Lower lobe of right lung (tissue), 2 donors: Measurements from ENCODE around the gene USP40. TPM values are rescaled to one million over a fixed set of nuclear protein-coding genes. Genes with fewer than 3 reads are reported as not detected.

Experiments used
- ATAC-seq, 2 donors: fragments of 200-7000 bp; cut with Tn5 transposase; one replicate each; pipeline ENCODE4 v1.9.1; 2020 to 2022; ENCODE audit warnings: mild to moderate bottlenecking in 2 of 2, moderate library complexity in 2 of 2
- DNase-seq: peaks from one replicate; pipeline ENCODE4 v3.0.0-alpha.2; 2020
- H3K27ac ChIP-seq: fragments of 200-600 bp; one replicate; pipeline ENCODE4 v1.8.0; 2022
- H3K27me3 ChIP-seq: fragments of 200-600 bp; one replicate; pipeline ENCODE4 v1.8.0; 2022; ENCODE audit warnings: low read depth
- H3K36me3 ChIP-seq: fragments of 200-600 bp; one replicate; pipeline ENCODE4 v1.8.0; 2022; ENCODE audit warnings: mild to moderate bottlenecking
- H3K4me1 ChIP-seq: fragments of 200-600 bp; one replicate; pipeline ENCODE4 v1.8.0; 2022
- H3K4me3 ChIP-seq: fragments of 200-600 bp; one replicate; pipeline ENCODE4 v1.8.0; 2022; ENCODE audit warnings: mild to moderate bottlenecking
- H3K9me3 ChIP-seq: fragments of 200-600 bp; one replicate; pipeline ENCODE4 v1.8.0; 2022
- intact Hi-C: fragments of 100-400 bp; cut with DNase I; formaldehyde crosslinking; loops from one replicate; pipeline ENCODE4 v1.11.0; 2022
- total RNA-seq: library from RNA; stranded (reverse); fragmentation: NEBNext Ultra II Directional; extraction: Animal tissue kit (Norgen Biotek cat#: 25700); gene quantifications from one replicate; pipeline ENCODE4 v1.2.1, GENCODE V29; 2021
- TF ChIP-seq, protein P1 (sequence below): fragments of 200-600 bp; IDR thresholded peaks from one replicate; pipeline ENCODE4 v1.8.0; 2022; ENCODE audit warnings: antibody characterized with exemption, mild to moderate bottlenecking
- donor health status: DM: no; HTN: yes; CAD: no; lungs with severe emphysema.

USP40 gene
- total RNA-seq, 1 donor from 2014 or later = 45.4 TPM

- Histone ChIP-seq H3K27me3 (no peaks in the 10 kb centered on the region), H3K27ac (no peak overlapping the region), H3K4me1 (no peaks in the 10 kb centered on the region), H3K36me3 (peaks cover 81% of the 10 kb centered on the region), H3K9me3 (no peaks in the 10 kb centered on the region), H3K4me3 (no peak overlapping the region)
- intact Hi-C loops = no loop called here
- DNase-seq = peak; percentile 20
- no peak for ATAC-seq
- TF ChIP-seq, protein P1, sequence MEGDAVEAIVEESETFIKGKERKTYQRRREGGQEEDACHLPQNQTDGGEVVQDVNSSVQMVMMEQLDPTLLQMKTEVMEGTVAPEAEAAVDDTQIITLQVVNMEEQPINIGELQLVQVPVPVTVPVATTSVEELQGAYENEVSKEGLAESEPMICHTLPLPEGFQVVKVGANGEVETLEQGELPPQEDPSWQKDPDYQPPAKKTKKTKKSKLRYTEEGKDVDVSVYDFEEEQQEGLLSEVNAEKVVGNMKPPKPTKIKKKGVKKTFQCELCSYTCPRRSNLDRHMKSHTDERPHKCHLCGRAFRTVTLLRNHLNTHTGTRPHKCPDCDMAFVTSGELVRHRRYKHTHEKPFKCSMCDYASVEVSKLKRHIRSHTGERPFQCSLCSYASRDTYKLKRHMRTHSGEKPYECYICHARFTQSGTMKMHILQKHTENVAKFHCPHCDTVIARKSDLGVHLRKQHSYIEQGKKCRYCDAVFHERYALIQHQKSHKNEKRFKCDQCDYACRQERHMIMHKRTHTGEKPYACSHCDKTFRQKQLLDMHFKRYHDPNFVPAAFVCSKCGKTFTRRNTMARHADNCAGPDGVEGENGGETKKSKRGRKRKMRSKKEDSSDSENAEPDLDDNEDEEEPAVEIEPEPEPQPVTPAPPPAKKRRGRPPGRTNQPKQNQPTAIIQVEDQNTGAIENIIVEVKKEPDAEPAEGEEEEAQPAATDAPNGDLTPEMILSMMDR = no peak
Observed at GRCh38 chr2:233462826-233463470, 103.6 kb downstream of the USP40 start.

DNA sequence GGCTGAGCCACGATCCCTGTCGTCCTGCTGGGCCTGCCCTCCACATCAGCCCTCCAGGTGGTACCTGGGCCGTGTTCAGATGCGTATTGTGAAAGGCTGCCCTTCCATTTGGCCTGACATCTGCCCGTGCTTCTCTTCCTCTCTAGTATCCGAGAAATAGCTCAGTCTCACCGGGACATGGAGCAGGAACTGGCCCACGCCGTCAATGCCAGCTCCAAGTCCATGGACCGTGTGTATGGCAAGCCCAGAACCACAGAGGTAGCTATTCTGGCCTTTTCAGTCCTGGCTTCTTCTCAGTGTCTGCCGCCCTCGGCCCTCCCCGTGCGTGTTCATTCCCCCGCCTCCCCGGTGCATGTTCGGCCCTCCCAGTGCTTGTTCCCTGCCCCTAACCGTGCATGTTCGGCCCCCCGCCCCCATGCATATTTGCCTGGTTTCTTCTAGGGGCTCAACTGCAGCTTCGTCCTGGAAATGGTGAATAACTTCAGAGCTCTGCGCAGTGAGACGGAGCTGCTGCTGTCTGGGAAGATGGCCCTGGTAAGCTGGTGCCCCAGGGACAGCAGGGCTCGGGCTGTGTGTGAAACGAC is 104.3 kb downstream of the USP40 start:
- Histone ChIP-seq H3K36me3 (peaks cover 81% of the 10 kb centered on the region), H3K9me3 (no peaks in the 10 kb centered on the region), H3K4me1 (no peaks in the 10 kb centered on the region), H3K27ac (no peak overlapping the region), H3K4me3 (no peak overlapping the region), H3K27me3 (no peaks in the 10 kb centered on the region)
- no peak for ATAC-seq
- TF ChIP-seq, protein P1 = no peak
- intact Hi-C loops = no loop called here
- DNase-seq = peak; percentile 44

GRCh38 chr2:233461481-233461891 is 105.1 kb downstream of the USP40 start:
- Histone ChIP-seq H3K36me3 (peaks cover 83% of the 10 kb centered on the region), H3K27ac (no peak overlapping the region), H3K27me3 (no peaks in the 10 kb centered on the region), H3K9me3 (no peaks in the 10 kb centered on the region), H3K4me3 (no peak overlapping the region), H3K4me1 (no peaks in the 10 kb centered on the region)
- TF ChIP-seq, protein P1 = no peak
- intact Hi-C loops = no loop called here
- ATAC-seq (no peak), DNase-seq (peak; percentile 44)

GRCh38 chr2:233460726-233461441 is 105.7 kb downstream of the USP40 start:
- H3K4me3 ChIP-seq = no peak overlapping the region
- DNase-seq = peak; percentile 46
- no peak overlapping the region for H3K27ac ChIP-seq
- H3K36me3 ChIP-seq = peaks cover 89% of the 10 kb centered on the region
- TF ChIP-seq, protein P1 = no peak
- no peaks in the 10 kb centered on the region for H3K9me3 ChIP-seq
- no peak for ATAC-seq
- intact Hi-C loops = no loop called here
- no peaks in the 10 kb centered on the region for H3K4me1 ChIP-seq
- H3K27me3 ChIP-seq = no peaks in the 10 kb centered on the region

- DNase-seq = no peak
- TF ChIP-seq, protein P1 = no peak
- H3K27ac ChIP-seq = no peak overlapping the region
- intact Hi-C loops = no loop called here
- no peak for ATAC-seq
- no peaks in the 10 kb centered on the region for H3K27me3 ChIP-seq
- no peak overlapping the region for H3K4me3 ChIP-seq
- no peaks in the 10 kb centered on the region for H3K4me1 ChIP-seq
- H3K36me3 ChIP-seq = peaks cover 96% of the 10 kb centered on the region
- no peaks in the 10 kb centered on the region for H3K9me3 ChIP-seq
Observed at GRCh38 chr2:233459426-233459825, 107.2 kb downstream of the USP40 start.
